ENCODE measurements around the gene DMWD.

The DMWD gene

DNA sequence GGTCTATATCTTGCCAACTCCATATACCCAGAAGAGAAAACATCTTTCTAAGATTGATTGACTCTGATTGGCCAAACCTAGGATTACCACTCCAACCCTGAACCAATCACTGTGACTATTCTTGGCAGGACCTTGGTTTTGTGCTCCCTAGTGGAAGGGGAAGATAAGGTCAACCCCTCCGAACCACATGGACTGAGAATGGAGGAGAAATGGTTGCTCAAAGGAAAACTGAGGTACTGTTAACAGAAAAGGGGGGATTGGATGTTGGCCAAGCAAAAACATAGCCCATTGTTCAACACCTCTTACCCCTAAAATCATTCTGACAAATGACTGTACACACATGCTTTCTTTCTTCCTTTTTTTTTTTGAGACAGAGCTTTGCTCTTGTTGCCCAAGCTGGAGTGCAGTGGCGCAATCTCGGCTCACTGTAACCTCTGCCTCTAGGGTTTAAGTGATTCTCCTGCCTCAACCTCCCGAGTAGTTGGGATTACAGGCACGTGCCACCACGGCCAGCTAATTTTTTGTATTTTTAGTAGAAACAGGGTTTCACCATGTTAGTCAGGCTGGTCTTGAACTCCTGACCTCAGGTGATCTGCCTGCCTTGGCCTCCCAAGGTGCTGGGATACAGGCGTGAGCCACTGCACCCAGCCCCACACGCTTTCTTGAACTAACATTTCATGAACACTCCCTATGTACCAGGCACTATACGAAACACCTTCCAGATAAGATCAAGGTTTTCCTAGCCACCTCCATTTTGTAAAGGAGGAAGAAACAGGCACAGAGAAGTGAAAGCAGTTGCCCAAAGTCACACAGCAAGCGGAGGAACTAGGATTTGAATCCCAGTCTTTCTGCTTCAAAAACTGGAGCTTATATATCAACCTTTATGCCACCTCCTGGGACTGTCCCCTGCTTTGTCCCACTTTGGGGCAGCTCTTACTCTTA, 52.9 kb downstream of the DMWD start (continued):
- no peak for TF ChIP-seq ESRRG (CRISPR knock-in tag; IDR thresholded peaks at IDR 0.05)
- TF ChIP-seq, protein P1, sequence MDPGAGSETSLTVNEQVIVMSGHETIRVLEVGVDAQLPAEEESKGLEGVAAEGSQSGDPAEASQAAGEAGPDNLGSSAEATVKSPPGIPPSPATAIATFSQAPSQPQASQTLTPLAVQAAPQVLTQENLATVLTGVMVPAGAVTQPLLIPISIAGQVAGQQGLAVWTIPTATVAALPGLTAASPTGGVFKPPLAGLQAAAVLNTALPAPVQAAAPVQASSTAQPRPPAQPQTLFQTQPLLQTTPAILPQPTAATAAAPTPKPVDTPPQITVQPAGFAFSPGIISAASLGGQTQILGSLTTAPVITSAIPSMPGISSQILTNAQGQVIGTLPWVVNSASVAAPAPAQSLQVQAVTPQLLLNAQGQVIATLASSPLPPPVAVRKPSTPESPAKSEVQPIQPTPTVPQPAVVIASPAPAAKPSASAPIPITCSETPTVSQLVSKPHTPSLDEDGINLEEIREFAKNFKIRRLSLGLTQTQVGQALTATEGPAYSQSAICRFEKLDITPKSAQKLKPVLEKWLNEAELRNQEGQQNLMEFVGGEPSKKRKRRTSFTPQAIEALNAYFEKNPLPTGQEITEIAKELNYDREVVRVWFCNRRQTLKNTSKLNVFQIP (CRISPR knock-in tag; IDR thresholded peaks at IDR 0.05; ENCODE audit: borderline replicate concordance, low read depth) = no peak

DNA sequence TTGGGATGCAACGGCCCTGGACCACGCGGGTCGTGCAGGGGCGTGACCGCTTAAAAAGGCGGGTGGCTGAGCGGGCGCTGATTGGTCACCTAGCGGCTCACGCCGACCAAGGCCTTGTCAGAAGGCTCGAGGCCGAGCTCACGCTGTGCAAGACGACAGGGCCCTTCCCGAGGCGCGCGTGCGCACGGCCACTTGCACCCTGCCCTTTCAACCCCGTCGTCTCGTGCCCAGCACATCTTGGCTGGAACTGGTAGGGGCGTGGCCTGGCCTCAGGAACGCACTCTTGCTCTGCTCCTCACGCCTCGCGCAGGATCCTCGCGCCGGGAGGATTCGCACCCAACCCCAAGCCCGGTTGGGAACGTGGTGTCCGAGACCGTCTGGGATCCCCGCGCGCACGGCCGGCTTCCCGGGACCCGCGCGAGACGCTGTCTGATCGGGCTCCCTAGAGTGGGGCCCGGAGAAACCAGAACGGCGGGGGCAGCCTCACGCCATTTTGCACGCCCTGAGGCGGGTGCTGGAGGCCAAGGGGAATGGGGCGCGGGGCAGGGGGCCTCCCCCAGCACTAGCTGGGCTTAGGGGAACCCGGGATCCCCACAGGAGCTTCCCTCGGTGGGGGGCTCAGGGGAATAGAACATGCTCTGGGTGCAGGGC, 59.4 kb downstream of the DMWD start, which contains the start of gene MEIOSIN:
Gene MEIOSIN (plus strand): TSS at position 280 of the 651 bp plus-strand sequence. CDS start 1,938 bp downstream, outside the sequence.
- no peak for TF ChIP-seq SNAI2 (CRISPR knock-in tag; IDR thresholded peaks at IDR 0.05)
- TF ChIP-seq, protein P2, sequence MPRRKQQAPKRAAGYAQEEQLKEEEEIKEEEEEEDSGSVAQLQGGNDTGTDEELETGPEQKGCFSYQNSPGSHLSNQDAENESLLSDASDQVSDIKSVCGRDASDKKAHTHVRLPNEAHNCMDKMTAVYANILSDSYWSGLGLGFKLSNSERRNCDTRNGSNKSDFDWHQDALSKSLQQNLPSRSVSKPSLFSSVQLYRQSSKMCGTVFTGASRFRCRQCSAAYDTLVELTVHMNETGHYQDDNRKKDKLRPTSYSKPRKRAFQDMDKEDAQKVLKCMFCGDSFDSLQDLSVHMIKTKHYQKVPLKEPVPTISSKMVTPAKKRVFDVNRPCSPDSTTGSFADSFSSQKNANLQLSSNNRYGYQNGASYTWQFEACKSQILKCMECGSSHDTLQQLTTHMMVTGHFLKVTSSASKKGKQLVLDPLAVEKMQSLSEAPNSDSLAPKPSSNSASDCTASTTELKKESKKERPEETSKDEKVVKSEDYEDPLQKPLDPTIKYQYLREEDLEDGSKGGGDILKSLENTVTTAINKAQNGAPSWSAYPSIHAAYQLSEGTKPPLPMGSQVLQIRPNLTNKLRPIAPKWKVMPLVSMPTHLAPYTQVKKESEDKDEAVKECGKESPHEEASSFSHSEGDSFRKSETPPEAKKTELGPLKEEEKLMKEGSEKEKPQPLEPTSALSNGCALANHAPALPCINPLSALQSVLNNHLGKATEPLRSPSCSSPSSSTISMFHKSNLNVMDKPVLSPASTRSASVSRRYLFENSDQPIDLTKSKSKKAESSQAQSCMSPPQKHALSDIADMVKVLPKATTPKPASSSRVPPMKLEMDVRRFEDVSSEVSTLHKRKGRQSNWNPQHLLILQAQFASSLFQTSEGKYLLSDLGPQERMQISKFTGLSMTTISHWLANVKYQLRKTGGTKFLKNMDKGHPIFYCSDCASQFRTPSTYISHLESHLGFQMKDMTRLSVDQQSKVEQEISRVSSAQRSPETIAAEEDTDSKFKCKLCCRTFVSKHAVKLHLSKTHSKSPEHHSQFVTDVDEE (CRISPR knock-in tag; IDR thresholded peaks at IDR 0.05) = no peak
- TF ChIP-seq RARB (CRISPR knock-in tag; IDR thresholded peaks at IDR 0.05) = no peak
- TF ChIP-seq BACH2 (CRISPR knock-in tag; IDR thresholded peaks at IDR 0.05; ENCODE audit: borderline replicate concordance) = no peak
- TF ChIP-seq ARNTL (CRISPR knock-in tag; IDR thresholded peaks at IDR 0.05; ENCODE audit: borderline replicate concordance, low read depth) = no peak
- TF ChIP-seq, protein P3, sequence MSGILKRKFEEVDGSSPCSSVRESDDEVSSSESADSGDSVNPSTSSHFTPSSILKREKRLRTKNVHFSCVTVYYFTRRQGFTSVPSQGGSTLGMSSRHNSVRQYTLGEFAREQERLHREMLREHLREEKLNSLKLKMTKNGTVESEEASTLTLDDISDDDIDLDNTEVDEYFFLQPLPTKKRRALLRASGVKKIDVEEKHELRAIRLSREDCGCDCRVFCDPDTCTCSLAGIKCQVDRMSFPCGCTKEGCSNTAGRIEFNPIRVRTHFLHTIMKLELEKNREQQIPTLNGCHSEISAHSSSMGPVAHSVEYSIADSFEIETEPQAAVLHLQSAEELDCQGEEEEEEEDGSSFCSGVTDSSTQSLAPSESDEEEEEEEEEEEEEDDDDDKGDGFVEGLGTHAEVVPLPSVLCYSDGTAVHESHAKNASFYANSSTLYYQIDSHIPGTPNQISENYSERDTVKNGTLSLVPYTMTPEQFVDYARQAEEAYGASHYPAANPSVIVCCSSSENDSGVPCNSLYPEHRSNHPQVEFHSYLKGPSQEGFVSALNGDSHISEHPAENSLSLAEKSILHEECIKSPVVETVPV (CRISPR knock-in tag; IDR thresholded peaks at IDR 0.05) = no peak
- TF ChIP-seq ZNF70 (CRISPR knock-in tag; IDR thresholded peaks at IDR 0.05) = no peak
- TF ChIP-seq PPARA (CRISPR knock-in tag; IDR thresholded peaks at IDR 0.05; ENCODE audit: borderline replicate concordance) = no peak
- TF ChIP-seq GLIS3 (CRISPR knock-in tag; IDR thresholded peaks at IDR 0.05) = no peak
- TF ChIP-seq ZNF8 (CRISPR knock-in tag; IDR thresholded peaks at IDR 0.05) = no peak
- TF ChIP-seq TCF4 (CRISPR knock-in tag; IDR thresholded peaks at IDR 0.05; ENCODE audit: borderline replicate concordance) = no peak
- TF ChIP-seq TOX (CRISPR knock-in tag; IDR thresholded peaks at IDR 0.05; ENCODE audit: borderline replicate concordance) = no peak
- TF ChIP-seq CSDC2 (CRISPR knock-in tag; IDR thresholded peaks at IDR 0.05) = no peak
- no peak for TF ChIP-seq ZFP30 (CRISPR knock-in tag; IDR thresholded peaks at IDR 0.05)
- no peak for TF ChIP-seq ZC3H10 (CRISPR knock-in tag; IDR thresholded peaks at IDR 0.05)
- TF ChIP-seq, protein P4, sequence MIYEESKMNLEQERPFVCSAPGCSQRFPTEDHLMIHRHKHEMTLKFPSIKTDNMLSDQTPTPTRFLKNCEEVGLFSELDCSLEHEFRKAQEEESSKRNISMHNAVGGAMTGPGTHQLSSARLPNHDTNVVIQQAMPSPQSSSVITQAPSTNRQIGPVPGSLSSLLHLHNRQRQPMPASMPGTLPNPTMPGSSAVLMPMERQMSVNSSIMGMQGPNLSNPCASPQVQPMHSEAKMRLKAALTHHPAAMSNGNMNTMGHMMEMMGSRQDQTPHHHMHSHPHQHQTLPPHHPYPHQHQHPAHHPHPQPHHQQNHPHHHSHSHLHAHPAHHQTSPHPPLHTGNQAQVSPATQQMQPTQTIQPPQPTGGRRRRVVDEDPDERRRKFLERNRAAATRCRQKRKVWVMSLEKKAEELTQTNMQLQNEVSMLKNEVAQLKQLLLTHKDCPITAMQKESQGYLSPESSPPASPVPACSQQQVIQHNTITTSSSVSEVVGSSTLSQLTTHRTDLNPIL (CRISPR knock-in tag; IDR thresholded peaks at IDR 0.05; ENCODE audit: low read depth) = no peak
- no peak for TF ChIP-seq OSR1 (CRISPR knock-in tag; IDR thresholded peaks at IDR 0.05)
- TF ChIP-seq ESRRG (CRISPR knock-in tag; IDR thresholded peaks at IDR 0.05) = no peak
- TF ChIP-seq, protein P1 (CRISPR knock-in tag; IDR thresholded peaks at IDR 0.05; ENCODE audit: borderline replicate concordance, low read depth) = no peak
- ATAC-seq = no peak

All from SK-N-SH treated with all-trans-retinoic acid at 6 μM for 48 hours (cell line).